HG03135 (cell line): ENCODE results near the gene GNB1L.

ENCODE experiments used
- ATAC-seq: cut with Tn5 transposase; IDR thresholded peaks from one replicate; pipeline ENCODE4 v1.9.1; 2021; ENCODE audit warnings: mild to moderate bottlenecking, moderate library complexity; ENCODE audit not compliant: unreplicated experiment

Gene GNB1L

GRCh38 chr22:19825904-19826618 is 28.6 kb downstream of the GNB1L start:
- no peak for ATAC-seq

- no peak for ATAC-seq
These were observed 29.7 kb downstream of the GNB1L start for GRCh38 chr22:19824926-19825339.

GRCh38 chr22:19824212-19824925 is 30.3 kb downstream of the GNB1L start:
- no peak for ATAC-seq

- ATAC-seq: no peak
These were observed 30.8 kb downstream of the GNB1L start for GRCh38 chr22:19823902-19824211.

- no peak for ATAC-seq
These were observed 31.3 kb downstream of the GNB1L start for GRCh38 chr22:19823191-19823901.

GRCh38 chr22:19822301-19823117 is 32.2 kb downstream of the GNB1L start:
- no peak for ATAC-seq

- ATAC-seq: no peak
These were observed 33.0 kb downstream of the GNB1L start for GRCh38 chr22:19821523-19822300.

GRCh38 chr22:19820880-19821522 is 33.7 kb downstream of the GNB1L start:
- ATAC-seq: no peak

- ATAC-seq: no peak
These were observed 34.5 kb downstream of the GNB1L start for GRCh38 chr22:19819911-19820879.

GRCh38 chr22:19819208-19819910 is 35.3 kb downstream of the GNB1L start:
- ATAC-seq: no peak

- ATAC-seq: no peak
These were observed 36.1 kb downstream of the GNB1L start for GRCh38 chr22:19818324-19819207.

GRCh38 chr22:19816372-19817119 is 38.1 kb downstream of the GNB1L start:
- no peak for ATAC-seq

GRCh38 chr22:19815823-19816290 is 38.8 kb downstream of the GNB1L start:
- ATAC-seq: no peak

GRCh38 chr22:19815093-19815822 is 39.4 kb downstream of the GNB1L start:
- ATAC-seq: no peak

- no peak for ATAC-seq
These were observed 40.2 kb downstream of the GNB1L start for GRCh38 chr22:19814428-19814827.

GRCh38 chr22:19812910-19813309 is 41.8 kb downstream of the GNB1L start:
- no peak for ATAC-seq
